ENCODE results near the gene FRA10AC1.

Gene FRA10AC1, protein sequence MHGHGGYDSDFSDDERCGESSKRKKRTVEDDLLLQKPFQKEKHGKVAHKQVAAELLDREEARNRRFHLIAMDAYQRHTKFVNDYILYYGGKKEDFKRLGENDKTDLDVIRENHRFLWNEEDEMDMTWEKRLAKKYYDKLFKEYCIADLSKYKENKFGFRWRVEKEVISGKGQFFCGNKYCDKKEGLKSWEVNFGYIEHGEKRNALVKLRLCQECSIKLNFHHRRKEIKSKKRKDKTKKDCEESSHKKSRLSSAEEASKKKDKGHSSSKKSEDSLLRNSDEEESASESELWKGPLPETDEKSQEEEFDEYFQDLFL

DNA sequence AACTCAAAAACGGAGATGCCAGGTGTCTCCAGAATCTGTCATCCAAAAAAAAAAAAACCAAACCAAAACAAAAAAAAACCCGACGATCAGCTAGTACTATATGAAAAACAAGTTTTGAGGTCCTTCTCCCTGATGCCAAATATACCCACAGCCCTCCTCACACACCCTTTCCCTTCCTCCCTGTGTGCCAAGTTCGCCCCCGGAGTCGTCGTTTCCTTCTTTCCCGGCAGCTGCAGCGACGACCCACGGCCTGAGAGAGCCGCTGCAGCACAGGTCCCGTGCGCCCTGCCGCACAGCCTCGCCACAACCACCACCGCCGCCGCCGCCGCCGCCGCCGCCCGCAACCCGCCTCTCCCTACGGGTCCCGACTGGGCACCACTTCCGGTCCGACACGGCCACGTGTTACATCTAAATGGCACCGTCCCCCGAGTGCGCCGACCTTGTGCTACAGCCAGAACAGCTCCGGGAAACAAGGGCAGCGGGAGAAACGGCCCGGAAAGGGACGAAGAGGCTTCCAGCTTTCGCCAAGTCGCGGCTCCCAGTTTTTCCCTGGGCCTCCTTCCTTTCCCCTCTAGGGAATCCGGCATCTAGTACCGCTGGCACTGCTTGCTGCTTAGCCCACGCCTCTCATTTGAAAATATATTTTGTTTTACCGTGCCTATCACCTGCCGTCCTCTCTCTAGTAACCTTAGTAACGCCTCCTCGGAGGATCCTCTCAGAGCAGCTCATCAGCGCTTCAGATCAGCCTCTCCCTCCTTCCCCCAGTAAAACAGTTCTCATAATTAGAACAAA is at the start of gene FRA10AC1:
Gene FRA10AC1 (minus strand): TSS at position 383 of the 792 bp plus-strand sequence. CDS start 2,486 bp downstream, outside the sequence.
- peak; percentile 74 for DNase-seq

DNA sequence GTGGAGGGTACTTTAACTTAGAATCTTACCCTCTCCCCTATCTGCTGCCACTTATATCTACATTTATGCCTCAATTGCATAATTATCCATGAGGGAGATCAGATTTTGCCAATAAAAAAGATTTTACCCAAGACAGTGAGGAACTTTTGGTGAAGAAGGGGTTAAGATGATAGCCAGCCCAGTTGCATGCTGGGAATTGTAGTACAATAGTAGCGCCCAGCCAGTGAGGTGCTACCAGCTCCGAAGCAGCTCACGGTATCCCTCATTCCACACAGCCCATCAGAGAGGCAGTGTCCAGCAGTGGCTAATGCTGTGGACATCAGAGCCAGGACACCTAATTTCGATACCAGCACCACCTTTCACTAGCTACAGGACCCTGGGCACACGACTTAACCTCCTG is 49.4 kb upstream of the FRA10AC1 start:
- no peak for DNase-seq

DNA sequence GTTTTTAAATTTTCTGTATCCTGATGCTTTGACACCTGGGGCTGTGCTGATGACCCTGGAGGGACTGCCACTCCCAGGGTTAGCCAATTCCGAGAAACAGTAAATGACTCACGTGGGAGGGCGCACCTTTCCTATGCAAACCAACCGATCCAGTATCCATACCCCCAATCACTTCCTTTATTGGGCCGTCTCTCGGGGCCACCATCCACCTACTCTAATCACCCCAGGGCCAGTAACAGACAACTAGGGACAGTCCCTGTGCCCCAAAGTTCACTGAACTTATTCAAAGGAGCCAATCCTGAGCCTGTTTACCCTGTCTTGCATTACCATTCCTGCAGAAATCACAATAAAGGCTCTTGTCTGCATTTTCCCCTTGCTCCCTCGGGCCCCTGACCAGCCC is 48.7 kb upstream of the FRA10AC1 start:
- DNase-seq: no peak

DNA sequence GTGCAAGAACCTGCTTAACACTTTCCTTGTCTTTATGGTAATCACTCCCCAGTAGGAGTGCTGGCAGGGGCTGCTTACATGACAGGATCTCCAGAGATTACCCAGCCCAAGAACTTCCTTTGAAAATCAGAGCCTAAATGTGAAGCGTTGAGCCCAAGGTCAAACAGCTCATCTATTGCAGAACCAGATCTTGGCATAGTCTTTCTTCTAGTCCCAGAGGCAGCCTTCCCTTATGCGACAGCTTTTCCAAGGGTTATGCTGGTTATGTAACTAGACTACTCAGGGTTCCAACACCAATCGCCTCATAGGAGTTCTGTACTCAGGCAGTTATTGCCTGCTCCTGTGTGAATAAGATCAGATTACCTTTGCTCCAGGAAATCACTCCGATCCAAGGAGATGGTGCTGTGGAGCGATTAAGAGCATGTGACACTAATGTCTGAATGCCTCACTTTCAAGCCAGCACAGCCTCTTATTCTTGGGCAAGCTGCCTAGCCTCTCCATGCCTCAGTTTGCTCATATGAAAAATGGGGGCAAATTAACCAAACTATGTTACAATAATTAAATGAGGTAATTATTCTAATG is 46.9 kb upstream of the FRA10AC1 start:
- DNase-seq: no peak

DNA sequence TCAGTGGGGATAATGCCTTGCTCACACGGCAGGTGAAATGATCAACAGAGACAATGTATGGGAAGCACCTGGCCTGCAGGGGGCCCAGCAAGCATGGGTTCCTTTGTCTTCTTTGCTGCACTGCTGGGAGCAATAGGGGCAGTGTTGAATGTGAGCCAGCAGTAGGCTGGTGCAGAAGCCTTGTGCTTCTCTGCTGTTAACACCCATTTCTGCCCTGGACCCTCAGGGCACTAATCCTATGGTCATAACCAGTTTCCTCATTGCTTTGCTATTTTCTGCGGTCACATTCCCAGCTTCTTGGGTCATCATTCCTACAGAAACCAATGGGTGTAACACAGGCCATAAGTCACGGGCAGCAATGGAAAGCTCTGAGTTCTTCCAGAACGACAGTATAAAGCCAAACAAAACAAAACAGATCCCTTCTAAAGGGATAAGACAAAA is 44.5 kb upstream of the FRA10AC1 start:
- peak; percentile 63 for DNase-seq

DNA sequence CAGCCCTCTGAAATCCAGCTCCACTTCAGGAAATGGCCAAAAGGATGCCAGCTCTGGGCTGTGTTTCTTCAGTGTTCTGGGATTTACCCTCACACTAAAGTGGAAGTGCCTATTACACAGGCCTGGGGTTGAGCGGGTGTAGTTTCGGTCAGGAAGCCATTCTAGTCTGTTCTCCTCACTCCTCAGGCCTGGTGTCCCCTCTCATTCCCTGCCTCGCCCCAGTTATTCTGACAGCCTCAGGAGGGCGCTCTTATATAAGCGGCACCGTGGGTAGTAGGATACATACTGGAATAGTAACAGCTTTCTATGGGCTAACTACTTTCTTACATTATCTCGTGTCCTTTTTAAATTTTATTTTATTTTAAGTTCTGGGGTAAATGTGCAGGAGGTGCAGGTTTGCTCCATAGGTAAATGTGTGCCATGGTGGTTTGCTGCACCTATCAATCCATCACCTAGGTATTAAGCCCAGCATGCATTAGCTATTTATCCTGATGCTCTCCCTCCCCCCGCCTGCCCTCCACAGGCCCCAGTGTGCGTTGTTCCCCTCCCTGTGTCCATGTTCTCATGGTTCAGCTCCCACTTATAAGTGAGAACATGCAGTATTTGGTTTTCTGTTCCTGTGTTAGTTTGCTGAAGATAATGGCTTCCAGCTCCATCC is 43.1 kb upstream of the FRA10AC1 start:
- no peak for DNase-seq

DNA sequence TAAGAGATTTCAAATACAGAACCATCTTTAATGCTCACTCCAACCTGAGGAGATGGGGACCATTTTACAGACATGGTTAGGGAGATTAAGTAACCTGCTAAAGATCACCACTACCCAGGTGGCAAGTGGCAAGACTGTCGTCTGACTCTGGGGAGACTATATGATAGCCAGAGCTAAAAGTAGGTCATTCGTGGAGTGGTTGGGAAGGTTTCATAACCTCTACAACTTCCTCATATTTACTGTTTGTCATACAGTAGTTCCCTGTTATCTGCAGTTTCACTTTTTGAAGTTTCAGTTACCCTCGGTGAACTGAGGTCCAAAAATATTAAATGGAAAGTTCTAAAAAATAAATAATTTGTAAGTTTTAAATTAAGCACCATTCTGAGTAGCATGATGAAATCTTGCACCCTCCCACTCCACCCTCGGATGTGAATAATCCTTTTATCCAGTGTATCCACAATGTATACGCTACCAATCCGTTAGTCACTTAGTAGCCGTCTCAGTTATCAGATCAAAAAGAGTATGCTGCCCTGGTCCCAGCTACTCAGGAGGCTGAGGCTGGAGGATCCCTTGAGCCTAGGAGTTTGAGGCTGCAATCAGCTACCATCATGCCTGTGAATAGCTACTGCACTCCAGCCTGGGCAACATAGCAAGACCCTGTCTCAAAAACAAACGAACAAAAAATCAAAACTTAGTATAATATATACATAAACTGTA is 40.4 kb upstream of the FRA10AC1 start:
- no peak for DNase-seq

DNA sequence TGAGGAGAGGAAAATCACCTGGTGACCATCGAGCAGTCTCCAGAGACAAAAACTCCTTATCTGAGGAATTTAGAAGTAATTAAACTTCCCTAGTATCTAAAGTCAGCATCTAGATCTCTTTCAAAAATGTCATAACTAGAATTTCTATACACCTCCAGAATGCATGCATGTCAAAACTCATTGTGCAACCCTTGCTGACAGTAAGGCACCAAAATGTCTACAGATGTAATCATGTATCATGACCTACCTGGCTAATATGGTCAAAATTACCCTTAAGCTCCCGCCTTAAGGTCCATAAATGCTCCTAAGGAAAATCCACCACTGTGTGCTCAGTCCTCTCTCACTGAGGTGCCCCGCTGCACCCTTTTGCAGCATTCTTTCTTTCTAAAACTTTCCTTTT is 39.0 kb upstream of the FRA10AC1 start:
- DNase-seq: no peak

DNA sequence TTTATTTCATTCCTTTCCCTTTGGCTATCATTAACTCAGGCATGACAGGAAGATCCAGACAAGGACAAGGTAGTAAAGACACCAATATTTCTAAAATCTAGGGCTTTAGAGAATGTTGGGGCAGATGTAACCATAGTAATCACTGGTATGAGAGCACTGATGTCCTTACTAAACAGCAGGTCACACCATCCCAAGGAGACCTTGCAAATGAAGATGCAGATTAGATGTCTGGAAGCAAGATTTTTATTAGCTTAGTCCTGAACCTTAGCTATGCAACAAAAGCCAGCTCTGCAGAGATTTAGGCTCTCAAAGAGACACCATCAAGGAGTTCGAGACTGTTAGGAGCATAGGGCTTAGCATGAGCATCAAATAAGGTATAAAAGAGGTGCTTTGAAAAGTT is 23.6 kb upstream of the FRA10AC1 start:
- no peak for DNase-seq

DNA sequence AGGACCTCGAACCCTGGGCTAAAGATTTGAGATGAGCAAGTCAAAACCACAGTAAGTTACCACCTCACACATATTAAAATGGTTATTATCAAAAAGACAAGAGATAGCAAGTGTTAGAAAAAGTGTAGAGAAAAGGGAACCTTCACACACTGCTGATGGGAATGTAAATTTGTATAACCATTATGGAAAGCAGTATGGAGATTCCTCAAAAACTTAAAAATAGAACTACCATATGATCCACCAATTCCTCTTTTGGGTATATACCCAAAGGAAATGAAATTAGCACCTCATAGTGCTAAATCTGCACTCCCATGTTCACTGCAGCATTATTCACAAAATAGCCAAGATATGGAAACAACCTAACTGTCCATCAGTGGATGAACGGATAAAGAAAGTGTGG is 20.8 kb upstream of the FRA10AC1 start:
- no peak for DNase-seq

DNA sequence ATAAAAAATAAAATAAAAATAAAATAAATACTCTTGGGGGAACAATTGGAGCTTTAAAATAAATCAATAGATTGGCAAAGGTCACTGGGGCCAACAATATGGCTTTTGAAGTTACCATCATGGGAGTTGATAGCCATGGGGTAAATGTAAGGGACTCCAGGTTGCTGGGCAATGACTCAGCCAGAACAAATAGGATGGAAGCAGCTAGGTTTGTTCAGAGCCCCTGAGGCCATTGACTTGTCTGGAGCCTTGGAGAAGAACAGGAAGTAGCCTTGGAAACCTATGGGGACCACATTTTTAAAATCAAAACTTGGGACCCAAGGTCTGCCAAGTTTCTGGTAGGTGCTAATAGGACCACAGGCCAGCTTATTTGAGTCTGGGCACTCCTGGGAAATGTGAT is 20.2 kb upstream of the FRA10AC1 start:
- DNase-seq: no peak

DNA sequence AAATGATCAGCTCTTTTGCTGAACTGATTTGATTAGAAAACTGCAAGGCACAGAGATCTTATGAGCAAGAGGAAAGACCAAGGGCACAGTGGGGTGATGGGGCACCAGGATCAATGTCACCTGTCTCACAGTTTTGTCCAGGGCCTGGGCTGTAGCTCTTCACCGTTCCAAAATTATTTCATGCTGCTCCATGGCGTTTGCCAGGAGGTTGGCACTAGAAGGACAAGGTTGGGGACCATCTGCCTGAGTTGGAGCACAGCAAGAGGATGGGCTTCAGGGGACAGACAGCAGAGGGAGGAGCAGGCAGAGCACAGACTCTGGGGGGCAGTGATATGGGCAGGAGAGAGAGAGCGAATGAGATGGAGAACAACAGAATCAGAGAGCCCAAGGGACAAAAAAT is 17.5 kb upstream of the FRA10AC1 start:
- DNase-seq: no peak

DNA sequence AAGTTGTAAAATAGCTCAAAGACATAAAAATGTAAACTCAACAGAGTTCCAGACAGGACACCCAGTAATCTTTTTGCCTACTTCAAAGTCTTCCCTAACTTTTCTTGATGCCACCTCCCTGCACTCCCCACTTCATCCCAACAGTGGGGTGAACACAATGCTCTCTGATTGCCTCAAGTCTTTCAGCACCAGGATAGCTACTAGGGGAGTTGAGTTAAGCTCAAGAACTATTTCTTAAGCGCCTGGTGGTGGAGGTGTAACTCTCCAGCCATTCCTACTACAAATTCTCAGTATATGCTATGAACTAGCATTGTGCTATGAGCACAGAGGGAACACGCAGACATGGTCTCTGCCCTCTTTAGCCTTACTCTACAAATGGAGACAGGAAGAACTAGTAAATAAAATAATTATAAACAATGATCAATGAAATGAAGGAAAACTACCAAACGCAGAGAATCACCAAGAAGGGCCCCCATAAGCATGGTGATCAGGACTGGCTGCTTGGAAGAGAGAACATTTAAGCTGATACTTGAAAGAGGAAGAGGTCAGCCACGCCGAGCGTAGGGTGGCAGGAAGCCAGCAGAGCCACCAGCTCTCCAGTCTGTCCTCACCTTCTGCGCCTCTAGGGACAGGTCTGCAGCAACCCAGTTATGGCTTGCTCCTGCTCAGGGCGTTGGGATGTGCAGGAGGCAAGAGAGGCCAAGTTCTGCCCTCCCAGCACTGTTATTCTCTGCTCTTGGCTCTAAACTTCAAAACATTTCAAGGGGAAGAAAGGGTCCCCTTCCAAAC is 16.7 kb upstream of the FRA10AC1 start:
- DNase-seq: no peak

DNA sequence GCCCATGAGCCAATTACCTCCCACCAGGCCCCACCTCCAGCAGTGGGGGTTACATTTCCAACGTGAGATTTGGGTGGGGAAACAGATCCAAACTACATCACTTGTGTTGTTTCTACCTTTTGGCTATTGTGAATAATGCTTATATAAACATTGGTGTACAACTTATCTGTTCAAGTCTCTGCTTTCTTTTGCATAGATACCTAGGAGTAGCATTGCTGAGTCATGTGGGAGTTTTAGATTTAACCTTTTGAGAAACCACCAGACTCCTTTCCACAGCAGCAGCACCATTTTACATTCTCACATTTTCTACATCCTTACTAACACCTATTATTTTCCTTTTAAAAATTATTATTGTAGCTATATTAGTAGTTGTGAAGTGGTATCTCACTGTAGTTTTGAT is 14.4 kb upstream of the FRA10AC1 start:
- DNase-seq: no peak

DNA sequence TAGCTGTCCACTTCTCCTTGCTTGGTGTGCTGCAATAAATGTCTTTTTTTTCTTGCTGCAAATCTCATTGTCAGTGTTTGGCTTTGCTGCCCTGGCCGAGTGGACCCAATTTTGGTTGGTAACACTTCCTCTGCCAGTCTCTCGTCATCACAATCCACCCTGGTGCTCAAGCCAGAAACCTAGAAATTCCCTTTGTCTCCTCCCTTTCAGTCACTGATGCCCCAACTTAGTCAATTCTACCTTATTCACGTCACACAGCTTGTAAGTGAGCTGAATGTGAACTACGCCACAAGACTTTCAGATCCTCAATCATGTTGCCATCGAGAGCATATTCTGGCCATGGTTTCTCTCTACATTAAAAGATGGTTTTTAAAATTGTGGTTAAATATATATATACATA is 13.0 kb upstream of the FRA10AC1 start:
- DNase-seq: no peak

DNA sequence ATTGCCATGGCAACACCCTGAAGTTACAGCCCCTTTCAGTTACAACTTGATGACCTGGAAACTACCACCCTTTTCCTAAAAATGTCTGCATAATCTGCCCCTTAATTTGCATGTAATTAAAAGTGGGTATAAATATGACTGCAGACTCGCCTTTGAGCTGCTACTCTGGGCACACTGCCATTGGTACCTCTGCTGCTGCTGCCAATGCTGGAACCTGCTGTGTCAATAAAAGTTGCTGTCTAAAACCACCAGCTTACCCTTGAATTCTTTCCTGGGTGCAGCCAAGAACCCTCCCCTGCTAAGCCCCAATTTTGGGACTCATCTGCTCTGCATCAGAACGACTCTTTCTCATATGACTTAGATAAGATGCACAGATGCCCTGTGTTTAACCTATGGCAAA is 10.2 kb upstream of the FRA10AC1 start:
- DNase-seq: no peak

DNA sequence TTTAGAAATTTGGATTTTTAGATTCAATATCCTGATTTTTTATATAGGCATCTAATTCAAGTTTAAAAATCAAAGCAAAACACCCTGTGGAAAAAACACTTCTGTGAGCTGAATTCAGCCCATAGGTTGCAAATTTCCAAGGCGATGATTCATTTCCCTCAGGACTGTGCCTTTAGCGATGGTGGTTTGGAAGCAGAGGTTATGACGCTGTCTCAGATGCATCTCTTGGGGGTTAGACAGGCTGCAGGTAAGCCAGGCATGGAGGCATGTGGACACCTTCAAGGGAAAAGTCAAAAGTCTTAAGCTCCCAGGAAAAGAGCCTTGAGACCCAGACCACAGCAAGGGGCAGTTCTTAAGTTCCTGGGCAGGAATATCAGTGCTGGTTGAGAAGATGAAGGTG is 9.5 kb upstream of the FRA10AC1 start:
- no peak for DNase-seq

DNA sequence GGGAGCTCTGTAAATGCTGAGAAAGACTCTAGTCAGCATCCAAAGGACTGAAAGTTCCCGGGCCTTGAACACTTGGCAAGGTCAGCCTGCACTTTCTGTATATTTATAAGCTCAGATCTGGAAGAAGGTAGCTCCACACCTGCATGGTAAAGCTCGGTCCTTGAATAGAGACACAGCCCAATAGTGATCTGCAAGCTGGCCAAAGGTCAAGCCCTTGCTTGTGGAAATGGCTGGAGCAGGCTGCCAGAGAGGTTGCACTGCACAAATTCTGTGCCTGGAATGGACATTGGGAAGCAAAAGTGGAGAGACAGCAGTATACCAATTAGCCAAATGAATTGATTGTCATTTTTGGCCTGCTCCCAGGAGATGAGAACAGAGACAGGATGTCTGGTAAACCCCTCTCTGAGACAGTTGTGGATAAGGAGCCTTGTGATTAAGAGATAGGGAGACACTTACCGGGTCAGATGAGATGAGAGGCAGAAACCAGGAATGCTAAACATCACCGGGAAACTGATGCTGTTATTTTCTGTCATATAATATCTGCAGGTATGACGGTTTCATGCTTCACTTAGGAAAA is 8.0 kb upstream of the FRA10AC1 start:
- DNase-seq: no peak

DNA sequence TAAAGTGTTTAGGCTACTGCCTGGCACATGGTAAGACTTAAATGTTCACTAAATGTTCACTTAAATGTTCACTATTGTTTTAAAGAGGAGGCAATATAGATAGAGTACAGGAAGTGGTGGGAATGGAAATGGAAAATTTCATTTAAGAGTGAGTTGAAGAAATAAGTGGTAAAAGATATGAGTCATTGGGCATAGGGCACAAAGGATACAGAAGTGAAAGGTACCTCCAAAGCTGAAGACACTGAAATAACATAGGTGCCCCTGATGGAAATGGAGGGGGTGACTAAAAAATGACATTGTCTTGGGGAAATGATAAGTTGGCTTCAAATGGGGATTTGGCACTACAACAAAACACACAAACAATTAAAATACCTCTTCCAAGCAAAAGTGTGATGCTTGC is 5.2 kb upstream of the FRA10AC1 start:
- DNase-seq: no peak

DNA sequence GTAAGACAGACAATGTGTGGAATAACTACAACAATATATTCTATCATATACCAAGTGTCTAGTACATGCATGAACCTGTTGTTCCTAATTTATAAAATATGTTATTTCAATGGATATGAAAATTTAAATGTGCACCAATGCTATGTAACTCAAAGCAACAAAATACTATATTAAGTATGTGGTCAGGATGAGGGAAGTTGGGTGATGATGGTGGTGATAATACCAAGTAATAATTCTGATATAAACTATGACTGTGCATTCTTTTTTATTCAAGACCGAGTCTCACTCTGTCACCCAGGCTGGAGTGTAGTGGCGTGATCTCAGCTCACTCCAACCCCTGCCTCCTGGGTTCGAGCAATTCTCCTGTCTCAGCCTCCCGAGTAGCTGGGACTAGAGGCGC is 2.1 kb upstream of the FRA10AC1 start:
- no peak for DNase-seq

DNA sequence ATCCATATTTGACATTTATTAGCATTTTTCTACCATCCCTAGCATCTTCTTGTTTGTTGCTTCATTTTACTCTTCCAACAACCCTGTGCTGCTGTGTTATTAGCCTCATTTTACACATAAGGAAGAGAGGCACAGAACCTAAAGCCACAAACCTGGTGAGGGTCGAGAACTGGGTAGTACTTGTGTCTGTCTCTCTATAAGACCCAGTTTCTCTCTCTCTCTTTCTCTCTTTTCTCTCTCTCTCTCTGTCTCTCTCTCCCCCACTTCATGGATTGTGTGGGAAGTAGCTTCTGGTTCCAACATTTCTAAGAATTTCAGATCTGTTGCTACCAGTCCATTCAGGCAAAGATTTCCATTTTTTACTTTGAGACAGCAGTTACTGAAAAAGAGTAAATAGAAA is 1.4 kb upstream of the FRA10AC1 start:
- no peak for DNase-seq

DNA sequence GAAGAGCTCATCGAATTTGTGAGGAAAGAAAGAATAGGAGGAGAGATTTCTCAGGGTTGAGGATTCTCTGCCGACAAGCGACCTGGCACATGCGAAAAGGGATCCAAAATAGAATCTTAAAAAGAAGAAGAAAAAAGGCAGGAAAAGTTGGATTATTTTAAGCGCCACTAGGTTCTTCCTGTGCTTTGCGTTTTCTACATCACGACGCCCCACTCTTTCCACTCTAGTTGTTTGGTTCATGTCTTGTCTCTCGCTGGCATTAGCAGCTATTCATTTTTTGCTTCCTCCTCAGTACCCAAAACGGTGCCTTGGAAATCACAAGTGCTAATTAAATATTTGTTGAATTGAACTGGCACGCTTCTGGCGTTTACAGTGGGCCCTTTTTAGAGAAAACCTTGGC is 674 bp upstream of the FRA10AC1 start:
- DNase-seq: no peak

Measured in kidney glomerular epithelial cell (primary cell).